T-helper 1 cell treated with Interleukin-12 subunit alpha and Interleukin-12 subunit beta and Interleukin-4 antibody, amounts not matched to agents 30 ng/mL and 1 ng/mL, for 36 hours (primary cell): Measurements from ENCODE around the gene NOL6. TPM values are rescaled to one million over a fixed set of nuclear protein-coding genes. Genes with fewer than 3 reads are reported as not detected.
"Not testable (repeated sequence)": the region's sequence is repeated elsewhere in the genome, so short reads cannot be mapped to it uniquely, and the experiment has no call there.

Source experiments
- intact Hi-C: fragments of 100-400 bp; cut with micrococcal nuclease; formaldehyde crosslinking; loops from one replicate; pipeline ENCODE4 v1.15.1; 2024
- total RNA-seq: library from RNA; stranded (reverse); gene quantifications from 2 replicates; pipeline ENCODE4 v1.2.3, GENCODE V29; 2022

NOL6 gene
- 51.2 and 51.4 TPM in 2 replicates for total RNA-seq

GRCh38 chr9:33473643-33474352 lies at the start of gene NOL6:
Gene NOL6, minus strand, starts transcription at chr9:33473924. Its CDS starts 82 bp downstream, at chr9:33473842.
- intact Hi-C loops, result loop anchor here (1.0 to 10.0 kb wide), 21 partner anchors 20 to 1194 kb away; partner anchors contain the start of genes APTX, B4GALT1, BAG1 and DCAF12

- intact Hi-C loops, result not testable (repeated sequence)
Observed at GRCh38 chr9:33521861-33522260, 48.1 kb upstream of the NOL6 start.

GRCh38 chr9:33517934-33518577 lies 44.3 kb upstream of the NOL6 start:
- intact Hi-C loops, result loop anchor here (1.0 to 5.0 kb wide), 3 partner anchors 43 to 141 kb away; no protein-coding TSS in a partner anchor

GRCh38 chr9:33517373-33517772 lies 43.6 kb upstream of the NOL6 start:
- intact Hi-C loops, result loop anchor here (1.0 to 5.0 kb wide), 3 partner anchors 43 to 140 kb away; no protein-coding TSS in a partner anchor

- intact Hi-C loops, result loop anchor here (2.0 to 5.0 kb wide), 2 partner anchors 42 to 139 kb away; no protein-coding TSS in a partner anchor
Observed at GRCh38 chr9:33516397-33516796, 42.7 kb upstream of the NOL6 start.

GRCh38 chr9:33515342-33515995 lies 41.7 kb upstream of the NOL6 start:
- intact Hi-C loops, result loop anchor here (5.0 kb wide), 1 partner anchor 138 kb away; no protein-coding TSS in a partner anchor

- intact Hi-C loops, result loop anchor here (5.0 kb wide), 1 partner anchor 95 kb away; no protein-coding TSS in a partner anchor
Observed at GRCh38 chr9:33512535-33512934, 38.8 kb upstream of the NOL6 start.

- intact Hi-C loops, result loop anchor here (5.0 kb wide), 1 partner anchor 94 kb away; no protein-coding TSS in a partner anchor
Observed at GRCh38 chr9:33511184-33511517, 37.4 kb upstream of the NOL6 start.

- intact Hi-C loops, result loop anchor here (5.0 kb wide), 1 partner anchor 93 kb away; no protein-coding TSS in a partner anchor
Observed at GRCh38 chr9:33510262-33511183, 36.8 kb upstream of the NOL6 start.

GRCh38 chr9:33506626-33507370 lies 33.1 kb upstream of the NOL6 start:
- intact Hi-C loops, result no loop called here

- intact Hi-C loops, result loop anchor here (1.0 kb wide), 1 partner anchor 123 kb away; no protein-coding TSS in a partner anchor
Observed at GRCh38 chr9:33498387-33498786, 24.7 kb upstream of the NOL6 start.

GRCh38 chr9:33493819-33494218 lies 20.1 kb upstream of the NOL6 start:
- intact Hi-C loops, result not testable (repeated sequence)

GRCh38 chr9:33489066-33489465 lies 15.3 kb upstream of the NOL6 start:
- intact Hi-C loops, result no loop called here

- intact Hi-C loops, result not testable (repeated sequence)
Observed at GRCh38 chr9:33485312-33485711, 11.6 kb upstream of the NOL6 start.

- intact Hi-C loops, result no loop called here
Observed at GRCh38 chr9:33480976-33481375, 7.3 kb upstream of the NOL6 start.

GRCh38 chr9:33480106-33480505 lies 6.4 kb upstream of the NOL6 start:
- intact Hi-C loops, result no loop called here

- intact Hi-C loops, result loop anchor here (10.0 kb wide), 1 partner anchor 648 kb away; the partner anchor contains the start of gene DCAF12
Observed at GRCh38 chr9:33476503-33476902, 2.8 kb upstream of the NOL6 start.

GRCh38 chr9:33475357-33475756 lies 1.6 kb upstream of the NOL6 start:
- intact Hi-C loops, result loop anchor here (2.0 to 10.0 kb wide), 3 partner anchors 41 to 703 kb away; partner anchors contain the start of genes DCAF12 and UBAP1

- intact Hi-C loops, result loop anchor here (1.0 to 10.0 kb wide), 16 partner anchors 20 to 1194 kb away; partner anchors contain the start of genes APTX, B4GALT1, BAG1 and DCAF12
Observed at GRCh38 chr9:33472881-33473615, 676 bp downstream of the NOL6 start.
